ENCODE results near the gene DCUN1D2.
"Not testable (repeated sequence)": the region's sequence is repeated elsewhere in the genome, so short reads cannot be mapped to it uniquely, and the experiment has no call there.

DCUN1D2 gene

DNA sequence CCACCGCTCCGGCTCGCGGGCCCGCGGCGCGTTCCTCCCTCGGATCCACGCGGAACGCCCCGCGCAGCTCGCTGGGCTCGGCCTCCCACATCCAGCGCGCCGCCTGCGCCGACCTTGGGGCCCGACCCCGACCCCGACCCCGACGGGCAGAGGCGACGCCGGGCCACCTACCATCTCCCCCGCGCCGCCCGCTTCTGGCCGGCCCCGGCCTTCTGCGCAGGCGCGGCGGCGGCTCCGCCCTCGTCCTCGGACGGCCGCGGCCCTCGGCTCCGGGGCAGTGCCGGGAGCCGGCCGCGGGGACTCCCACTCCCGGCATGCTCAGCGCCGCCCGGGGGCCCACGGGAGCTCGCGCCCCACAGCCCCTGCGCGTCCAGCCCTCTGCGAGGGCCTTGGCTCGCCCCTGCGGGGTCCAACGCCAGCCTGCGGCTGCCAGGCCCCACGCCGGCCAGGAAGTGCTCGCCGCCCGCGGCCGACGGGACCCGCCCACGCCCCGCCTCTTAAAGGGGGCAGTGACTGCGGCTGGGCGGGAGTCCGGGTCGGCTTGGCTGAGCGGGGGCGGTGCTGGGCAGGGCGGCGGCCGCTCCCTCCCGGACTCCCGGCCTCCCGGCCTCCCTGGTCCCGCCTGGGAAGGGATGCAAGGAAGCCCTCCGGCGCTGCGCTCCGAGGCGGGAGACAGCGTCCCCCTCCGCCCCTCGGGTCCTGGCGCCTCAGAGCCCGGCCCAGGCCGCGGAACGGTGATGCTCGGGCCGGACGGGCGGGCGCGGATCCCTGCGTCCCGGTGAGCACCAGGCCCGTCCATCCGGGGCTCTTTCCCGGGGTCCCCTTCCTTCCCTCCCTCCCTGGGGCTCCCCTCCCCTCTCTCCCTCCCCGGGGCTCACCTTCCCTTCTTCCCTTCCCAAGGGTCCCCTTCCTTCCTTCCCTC is at the start of gene DCUN1D2:
Gene DCUN1D2, minus strand, starts transcription at position 216 of the 922 bp plus-strand sequence. Its CDS starts 42 bp downstream, at position 174.
- in situ Hi-C loops (cut with MboI; ENCODE audit: low sequenced_read_pairs): no loop called here

DNA sequence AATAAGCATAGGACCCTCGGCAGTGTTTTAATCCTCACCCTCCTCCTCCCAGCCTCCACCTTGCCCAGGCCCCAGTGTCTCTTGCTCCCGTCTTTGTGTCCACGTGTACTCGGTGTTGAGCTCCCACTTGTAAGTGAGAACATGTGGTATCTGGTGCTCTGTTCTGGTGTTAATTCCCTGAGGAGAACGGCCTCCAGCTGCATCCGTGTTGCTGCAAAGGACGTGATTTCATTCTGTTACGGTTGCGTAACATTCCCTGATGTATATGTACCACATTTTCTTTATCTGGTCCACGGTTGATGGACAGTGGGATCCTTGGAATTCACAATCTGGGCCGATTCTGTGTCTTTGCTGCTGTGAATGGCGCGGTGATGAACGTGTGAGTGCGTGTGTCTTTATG is 49.3 kb upstream of the DCUN1D2 start:
- in situ Hi-C loops (cut with MboI; ENCODE audit: low sequenced_read_pairs): no loop called here

DNA sequence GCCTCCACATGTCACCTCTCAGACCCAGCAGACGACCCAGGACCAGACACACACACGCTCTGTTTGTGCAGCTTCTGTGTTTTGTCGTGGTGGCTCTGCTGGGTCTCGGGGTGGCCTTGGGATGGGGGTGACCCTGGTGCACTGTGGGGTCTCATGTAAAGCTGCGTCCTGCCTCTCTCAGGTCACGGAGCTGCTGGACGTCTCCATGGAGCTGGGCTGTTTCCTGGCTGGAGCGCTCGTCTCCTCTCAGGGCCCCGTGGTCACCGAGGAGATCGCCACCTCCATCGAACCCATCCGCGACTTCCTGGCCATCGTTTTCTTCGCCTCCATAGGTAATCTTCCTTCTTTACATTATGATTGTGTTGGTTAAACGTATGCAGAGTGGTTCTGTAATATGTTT is 48.7 kb upstream of the DCUN1D2 start:
- in situ Hi-C loops (cut with MboI; ENCODE audit: low sequenced_read_pairs): no loop called here

DNA sequence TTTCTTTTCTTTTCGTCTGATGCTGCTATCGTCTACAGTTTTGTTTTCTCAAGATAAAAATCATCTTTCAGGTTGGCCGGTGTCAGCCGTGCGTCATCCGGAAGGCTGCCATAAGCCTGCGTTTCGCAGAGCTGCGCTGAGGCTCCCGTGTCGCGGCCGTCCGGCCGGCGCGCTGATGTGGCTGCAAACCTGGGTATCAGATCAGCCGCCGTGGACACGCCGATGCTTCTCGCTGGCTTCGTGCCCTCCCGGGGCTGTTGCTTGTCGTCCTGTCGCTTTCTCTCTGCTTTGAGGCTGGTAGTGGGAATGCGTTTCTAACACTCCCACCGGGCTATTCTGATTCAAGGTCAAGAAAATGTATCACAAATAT is 48.2 kb upstream of the DCUN1D2 start:
- in situ Hi-C loops (cut with MboI; ENCODE audit: low sequenced_read_pairs): no loop called here

DNA sequence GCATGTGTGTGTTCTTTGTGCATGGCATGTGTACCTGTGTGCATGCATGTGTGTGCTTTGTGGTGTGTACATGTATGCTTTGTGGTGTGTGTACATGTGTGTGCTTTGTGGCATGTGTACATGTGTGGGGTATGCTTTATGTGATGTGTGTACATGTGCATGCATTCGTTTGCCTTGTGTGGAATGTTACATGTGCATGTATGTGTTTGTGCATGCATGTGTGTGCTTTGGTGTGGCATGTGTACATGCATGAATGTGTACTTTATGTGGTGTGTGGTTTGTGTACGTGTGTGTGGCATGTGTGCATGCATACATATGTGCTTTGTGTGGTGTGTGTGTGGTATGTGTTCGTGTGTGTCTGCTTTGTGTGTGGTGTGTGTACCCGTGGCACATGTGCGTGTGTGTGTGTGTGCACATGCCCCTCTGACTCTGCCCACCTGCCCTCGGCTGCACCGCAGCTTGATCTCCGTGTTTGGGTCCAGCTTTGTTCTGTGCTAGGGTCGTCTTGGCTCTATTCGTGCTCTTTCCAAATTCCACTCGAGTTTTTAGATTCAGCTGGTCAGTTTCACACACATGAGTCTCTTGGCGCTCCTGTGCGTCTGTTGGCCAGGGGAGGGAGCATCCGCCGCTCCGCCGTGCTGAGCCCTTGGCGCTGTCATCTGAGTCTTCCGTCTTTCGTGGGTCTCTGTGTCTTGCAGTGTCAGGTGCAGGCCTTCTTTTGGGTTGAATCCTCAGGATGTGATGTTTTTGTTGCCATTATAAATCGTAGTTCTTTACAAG is 47.6 kb upstream of the DCUN1D2 start:
- in situ Hi-C loops (cut with MboI; ENCODE audit: low sequenced_read_pairs): no loop called here

DNA sequence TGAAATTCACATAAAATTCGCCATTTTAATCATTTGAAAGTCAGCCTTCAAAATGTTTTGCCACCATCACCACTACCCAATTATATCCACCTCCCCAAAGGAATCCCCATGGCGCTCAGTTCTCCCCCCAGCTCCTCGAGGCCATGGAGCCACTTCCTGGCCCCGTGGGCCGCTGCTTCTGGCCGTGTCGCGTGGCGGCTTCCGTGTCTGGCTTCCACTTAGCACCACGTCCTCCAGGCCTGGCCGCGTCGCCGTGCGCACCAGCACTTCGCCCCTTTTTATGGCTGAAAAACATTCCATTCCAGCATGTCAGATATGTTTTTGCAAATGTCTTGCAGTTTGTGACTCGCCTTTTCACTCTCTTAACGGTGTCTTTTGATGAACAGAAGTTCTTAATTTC is 46.7 kb upstream of the DCUN1D2 start:
- in situ Hi-C loops (cut with MboI; ENCODE audit: low sequenced_read_pairs): no loop called here

DNA sequence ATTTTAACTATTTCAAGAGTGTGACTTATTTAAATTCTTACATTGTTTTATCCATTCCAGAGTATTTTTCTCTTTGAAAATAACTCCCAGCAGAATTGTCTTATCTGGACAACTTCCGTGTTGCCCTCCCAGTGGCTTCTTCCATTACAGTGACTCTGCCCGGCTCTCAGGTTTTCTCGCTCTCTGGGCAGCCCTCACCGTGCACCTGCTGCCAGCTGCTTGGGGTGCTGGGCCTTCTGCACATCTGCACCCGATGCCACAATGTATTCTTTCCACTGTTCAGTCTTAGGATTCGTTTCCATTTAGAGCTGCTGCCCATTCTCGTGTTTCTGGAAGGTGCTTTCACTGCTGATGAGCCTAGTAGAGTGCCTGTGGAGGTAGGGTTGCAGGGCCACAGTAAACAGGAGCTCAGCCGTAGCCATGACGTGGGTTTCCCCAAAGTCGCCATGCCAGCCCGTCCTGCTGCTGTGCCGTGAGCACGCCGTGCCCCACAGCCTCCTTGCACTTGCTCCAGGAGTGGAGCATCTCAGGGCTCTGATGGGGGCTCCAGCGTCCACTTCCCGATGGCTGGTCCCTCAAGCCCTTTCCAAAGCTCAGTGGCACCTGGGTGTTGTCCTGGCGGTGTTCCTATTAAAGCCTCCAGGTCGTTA is 46.1 kb upstream of the DCUN1D2 start:
- in situ Hi-C loops (cut with MboI; ENCODE audit: low sequenced_read_pairs): no loop called here

DNA sequence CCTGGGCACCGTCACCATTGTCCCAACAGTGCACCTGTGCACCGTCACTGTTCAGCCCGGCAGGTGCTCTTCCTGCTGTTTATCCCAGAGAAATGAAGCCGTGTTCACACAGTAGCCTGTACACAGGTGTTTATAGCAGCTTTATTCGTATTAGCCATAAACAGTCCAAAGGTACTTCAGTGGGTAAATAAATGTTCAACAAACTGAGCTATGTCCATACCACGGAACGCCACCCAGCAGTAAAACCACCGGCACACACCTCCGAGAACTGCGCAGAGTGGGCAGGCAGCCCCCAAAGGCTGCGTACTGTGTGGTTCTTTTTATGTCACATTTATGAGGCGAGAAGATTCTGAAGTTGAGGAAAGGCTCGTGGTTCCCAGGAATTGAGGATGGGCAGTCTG is 44.9 kb upstream of the DCUN1D2 start:
- in situ Hi-C loops (cut with MboI; ENCODE audit: low sequenced_read_pairs): no loop called here

DNA sequence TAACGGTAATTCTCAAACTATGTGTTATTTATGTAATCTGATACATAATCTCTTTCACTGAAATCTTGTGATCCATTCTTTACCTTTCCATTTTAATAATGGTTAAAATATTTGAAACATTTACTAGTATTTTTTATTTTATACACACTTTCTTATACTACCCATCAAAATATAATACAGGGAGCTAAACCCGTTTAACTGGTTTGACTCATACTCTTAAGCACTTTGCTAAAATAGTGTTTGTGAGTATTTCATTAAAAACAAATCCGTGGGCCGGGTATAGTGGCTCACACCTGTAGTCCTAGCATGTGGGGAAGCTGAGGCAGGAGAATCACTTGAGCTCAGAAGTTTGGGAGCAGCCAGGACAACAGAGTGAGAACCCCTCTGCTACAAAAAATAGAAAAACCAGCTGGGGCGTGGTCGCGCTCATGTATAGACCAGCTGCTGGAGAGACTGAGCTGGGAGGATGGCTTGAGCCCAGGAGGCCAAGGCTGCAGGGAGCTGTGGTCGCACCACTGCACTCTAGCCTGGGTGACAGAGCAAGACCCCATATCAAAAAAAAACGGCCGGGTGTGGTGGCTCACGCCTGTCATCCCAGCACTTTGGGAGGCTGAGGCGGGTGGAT is 43.8 kb upstream of the DCUN1D2 start:
- in situ Hi-C loops (cut with MboI; ENCODE audit: low sequenced_read_pairs): no loop called here

DNA sequence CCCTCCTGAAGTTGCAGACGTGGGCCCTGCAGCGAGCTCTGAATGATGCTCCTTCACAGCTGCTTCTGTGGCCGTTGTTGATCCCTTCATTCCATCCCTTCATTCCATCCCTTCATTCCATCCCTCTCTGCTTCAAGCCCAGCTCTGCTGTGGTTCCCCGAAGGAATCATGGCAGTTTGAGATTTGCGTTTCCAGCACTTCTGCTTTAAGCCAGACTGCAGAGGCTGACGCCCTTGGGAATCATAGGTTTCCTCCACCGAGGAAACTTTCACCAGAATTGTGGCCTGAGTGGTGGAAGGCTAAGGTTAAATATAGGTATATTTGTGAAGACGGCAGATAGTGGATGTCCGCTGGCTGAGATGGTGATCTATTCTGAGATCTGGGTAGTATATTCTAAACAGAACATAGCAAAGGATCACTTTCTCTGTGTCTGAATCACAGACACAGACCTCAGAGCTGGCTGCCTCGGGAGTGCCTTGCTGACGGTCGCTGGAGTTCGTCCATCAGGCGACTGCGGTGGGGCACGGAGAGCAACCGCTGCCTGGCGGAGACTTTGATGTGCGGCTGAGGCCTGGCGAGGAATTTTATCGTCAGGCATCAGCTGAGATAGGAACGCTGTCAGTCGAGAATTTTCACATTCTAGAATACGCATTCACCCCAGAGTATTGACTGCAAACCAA is 42.8 kb upstream of the DCUN1D2 start:
- in situ Hi-C loops (cut with MboI; ENCODE audit: low sequenced_read_pairs): no loop called here

DNA sequence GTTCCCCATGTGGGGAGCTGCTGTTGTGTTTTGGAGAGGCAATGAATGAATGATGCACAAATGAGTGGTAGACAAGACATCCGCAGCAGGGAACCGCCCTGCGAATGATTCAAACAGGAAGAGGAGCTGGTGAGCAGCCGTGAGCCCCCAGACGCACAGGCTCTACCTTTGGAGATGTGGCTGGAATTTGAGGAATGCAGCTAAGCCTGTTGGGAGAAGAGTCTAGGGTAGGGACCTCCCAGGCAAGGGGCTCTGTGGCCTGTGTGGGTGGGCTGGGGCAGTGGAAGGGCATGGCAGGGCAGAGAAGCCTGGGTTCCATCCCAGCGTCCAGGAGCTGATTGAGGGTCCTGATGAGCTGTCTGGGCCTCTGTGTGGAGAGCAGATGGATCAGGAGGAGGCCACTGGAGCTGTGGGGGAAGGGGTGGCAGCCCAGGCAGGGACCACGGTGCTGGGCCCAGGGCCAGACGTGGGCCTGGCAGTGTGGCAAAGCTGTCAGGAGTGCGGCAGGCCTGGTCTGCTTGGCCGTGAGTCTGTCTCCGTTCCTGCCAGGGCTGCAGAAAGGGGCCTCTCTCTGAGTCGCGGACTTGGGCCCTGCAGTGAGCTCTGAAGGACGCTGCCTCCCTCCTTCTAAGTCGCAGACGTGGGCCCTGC is 41.8 kb upstream of the DCUN1D2 start:
- in situ Hi-C loops (cut with MboI; ENCODE audit: low sequenced_read_pairs): no loop called here

DNA sequence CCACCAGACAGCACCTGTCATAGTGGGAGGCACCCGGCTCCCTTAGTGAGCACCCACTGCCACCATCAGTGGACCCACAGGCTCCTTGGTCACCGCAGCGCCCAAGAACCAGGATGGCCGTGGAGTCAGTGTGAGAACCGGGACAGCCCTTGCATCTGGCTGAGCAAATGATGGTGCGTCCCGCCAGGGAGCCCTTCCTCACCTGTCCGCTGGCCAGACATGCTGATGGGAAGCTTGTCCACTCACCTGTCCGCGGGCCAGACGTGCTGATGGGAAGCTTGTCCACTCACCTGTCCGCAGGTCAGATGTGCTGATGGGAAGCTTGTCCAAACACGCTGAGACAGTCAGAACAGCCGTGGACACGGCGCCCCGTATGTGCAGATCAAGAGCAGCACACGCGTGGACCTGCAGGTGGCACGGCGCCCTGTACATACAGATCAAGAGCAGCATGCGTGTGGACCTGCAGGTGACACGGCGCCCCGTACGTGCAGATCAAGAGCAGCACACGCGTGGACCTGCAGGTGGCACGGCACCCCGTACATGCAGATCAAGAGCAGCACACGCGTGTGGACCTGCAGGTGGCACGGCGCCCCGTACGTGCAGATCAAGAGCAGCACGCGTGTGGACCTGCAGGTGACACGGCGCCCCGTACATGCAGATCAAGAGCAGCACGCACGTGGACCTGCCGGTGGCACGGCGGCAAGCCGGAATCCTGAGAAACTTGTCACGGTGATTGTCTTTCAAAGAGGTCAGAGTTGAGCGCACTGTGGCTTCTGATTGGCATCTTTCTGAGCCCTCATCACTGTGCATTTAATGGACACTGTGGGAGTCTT is 40.7 kb upstream of the DCUN1D2 start:
- in situ Hi-C loops (cut with MboI; ENCODE audit: low sequenced_read_pairs): no loop called here

DNA sequence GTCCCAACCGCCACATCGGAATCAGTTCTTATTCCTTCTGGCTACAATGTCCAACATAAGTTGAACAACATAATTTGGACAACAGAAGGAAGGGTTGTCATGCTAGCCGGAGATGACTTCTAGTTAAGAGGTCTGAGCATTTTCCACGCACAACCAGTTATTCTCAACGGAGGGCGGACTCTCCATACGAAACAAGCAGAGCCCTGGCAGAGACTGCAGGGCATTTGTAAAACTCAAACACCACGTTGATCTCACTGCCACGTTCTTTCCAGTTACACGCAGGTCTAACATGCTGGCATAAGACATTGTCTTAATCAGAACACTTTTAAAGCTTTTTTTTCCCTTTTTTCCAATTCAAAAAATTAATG is 38.3 kb upstream of the DCUN1D2 start:
- in situ Hi-C loops (cut with MboI; ENCODE audit: low sequenced_read_pairs): no loop called here

DNA sequence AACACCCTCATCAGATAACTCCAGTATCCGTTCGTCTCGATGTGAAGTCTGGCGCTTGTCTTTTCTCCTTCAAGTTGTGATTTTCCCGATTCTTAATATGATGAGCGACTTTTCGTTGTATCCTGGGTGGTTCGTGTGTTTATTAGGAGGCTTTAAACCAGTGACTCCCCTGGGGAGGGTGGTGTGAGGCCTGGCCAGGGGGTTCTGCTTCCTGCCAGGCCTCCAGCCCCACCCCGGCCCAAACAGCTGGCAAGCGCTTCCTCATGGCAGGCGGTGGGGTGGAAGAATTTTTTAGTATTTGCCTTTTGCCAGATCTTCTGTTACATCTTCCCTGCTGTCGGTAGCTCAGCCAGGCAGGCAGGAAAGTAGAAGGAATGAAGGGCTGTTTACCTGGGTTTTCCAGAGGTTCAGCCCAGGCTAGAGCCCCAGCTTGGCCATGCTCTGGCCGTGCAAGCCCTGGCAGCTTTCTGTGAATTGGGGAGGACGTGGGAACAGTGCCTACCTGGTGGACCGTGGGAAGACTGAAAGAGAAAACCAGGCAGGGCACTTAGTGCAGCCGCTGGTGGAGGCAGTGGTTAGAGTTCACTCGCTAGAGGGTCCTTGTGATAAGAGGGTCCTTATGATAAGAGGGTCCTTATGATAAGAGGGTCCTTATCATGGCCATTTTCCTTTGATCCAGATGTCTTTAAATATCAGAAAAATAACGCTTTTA is 37.7 kb upstream of the DCUN1D2 start:
- in situ Hi-C loops (cut with MboI; ENCODE audit: low sequenced_read_pairs): no loop called here

DNA sequence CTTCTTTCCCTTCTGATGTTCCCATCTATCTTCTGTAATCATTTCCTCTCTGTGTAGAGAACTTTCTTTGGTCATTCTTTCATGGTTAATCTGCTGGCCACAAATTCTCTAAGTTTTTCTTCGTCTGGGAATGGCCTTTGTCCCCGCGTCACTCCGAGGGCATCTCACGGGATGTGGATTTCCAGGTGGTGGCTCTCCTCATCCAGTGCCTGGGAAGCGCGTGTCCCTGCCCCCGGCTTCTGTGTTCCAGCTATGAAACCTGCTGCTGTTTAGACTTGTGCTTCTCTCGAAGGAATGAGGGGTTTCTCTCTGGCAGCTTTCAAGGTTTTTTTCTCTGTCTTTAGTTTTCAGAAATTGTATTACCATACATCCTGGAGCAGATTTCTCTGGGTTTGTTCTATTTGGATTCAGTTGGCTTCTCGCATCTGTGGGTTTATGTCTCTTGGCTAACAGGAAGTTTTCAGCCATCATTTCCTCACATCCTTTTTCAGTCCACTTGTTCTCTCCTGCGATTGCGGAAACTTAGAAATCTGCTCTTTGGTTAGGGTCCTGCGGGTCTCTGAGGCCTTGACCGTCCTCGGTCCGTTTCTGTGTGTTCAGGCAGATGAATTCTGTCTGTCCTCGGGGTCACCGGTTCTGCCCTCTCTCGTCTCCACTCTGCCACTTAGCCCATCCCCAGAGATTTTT is 36.9 kb upstream of the DCUN1D2 start:
- in situ Hi-C loops (cut with MboI; ENCODE audit: low sequenced_read_pairs): no loop called here

DNA sequence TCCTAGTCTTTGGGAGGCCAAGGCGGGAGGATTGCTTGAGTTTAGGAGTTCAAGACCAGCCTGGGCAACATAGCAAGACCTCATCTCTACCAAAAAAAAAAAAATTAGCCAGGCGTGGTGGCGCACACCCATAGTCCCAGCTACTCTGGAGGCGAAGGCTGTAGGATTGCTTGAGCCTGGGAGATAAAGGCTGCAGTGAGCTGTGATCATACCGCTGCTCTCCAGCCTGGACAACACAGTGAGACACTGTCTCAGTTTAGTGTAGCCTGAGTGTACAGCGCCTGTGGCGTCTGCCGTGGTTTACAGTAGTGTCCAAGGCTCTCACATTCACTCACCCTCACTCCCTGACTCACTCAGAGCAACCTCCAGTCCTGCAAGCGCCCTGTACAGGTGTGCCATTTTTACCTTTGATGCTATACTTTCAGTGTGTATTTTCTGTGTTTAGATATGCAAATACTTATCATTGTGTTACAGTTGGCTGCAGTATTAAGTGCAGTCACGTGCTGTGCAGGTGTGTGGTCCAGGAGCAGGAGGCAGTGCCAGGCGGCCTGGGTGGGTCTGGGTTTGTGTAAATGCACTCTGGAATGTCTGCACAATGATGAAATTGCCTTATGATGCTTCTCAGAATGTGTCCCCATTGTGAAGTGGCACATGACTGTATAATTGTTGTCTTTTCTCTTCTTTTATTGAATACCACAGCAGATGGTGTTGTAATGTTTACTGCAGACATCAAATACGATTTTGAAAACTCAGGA is 36.1 kb upstream of the DCUN1D2 start:
- in situ Hi-C loops (cut with MboI; ENCODE audit: low sequenced_read_pairs): no loop called here

DNA sequence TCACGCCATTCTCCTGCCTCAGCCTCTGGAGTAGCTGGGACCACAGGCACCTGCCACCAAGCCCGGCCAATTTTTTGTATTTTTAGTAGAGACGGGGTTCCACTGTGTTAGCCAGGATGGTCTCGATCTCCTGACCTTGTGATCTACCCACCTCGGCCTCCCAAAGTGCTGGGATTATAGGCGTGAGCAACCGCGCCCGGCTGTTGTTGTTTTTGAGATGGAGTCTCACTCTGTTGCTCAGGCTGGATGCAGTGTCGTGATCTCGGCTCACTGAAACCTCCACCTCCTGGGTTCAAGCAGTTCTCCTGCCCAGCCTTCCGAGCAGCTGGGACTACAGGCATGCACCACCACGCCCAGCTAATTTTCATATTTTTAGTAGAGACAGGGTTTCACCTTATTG is 31.9 kb upstream of the DCUN1D2 start:
- in situ Hi-C loops (cut with MboI; ENCODE audit: low sequenced_read_pairs): not testable (repeated sequence)
